KMS-11 (cell line): ENCODE data around the gene RDH12.

Experiments used
- H2AFZ ChIP-seq: fragments of 200-600 bp; sonication (generic); 2 replicates; pipeline ENCODE4 v1.6.1; 2016; ENCODE audit warnings: antibody characterized with exemption, mixed run types, low read depth
- H3K27ac ChIP-seq: fragments of 200-600 bp; sonication (generic); 2 replicates; pipeline ENCODE4 v1.6.1; 2016; ENCODE audit warnings: mild to moderate bottlenecking, mixed run types
- H3K27me3 ChIP-seq: fragments of 200-600 bp; sonication (generic); 2 replicates; pipeline ENCODE4 v1.6.1; 2017; ENCODE audit warnings: mild to moderate bottlenecking, low read depth, mixed run types, moderate library complexity; ENCODE audit not compliant: insufficient read depth
- H3K36me3 ChIP-seq: fragments of 200-600 bp; sonication (generic); 2 replicates; pipeline ENCODE4 v1.6.1; 2017; ENCODE audit warnings: mild to moderate bottlenecking, mixed run types; ENCODE audit not compliant: insufficient read depth
- H3K4me1 ChIP-seq: fragments of 200-600 bp; sonication (generic); 2 replicates; pipeline ENCODE4 v1.6.1; 2016; ENCODE audit warnings: mild to moderate bottlenecking, low read depth, mixed run types; ENCODE audit not compliant: poor library complexity, severe bottlenecking
- H3K4me2 ChIP-seq: fragments of 200-600 bp; sonication (generic); 2 replicates; pipeline ENCODE4 v1.7.0; 2016; ENCODE audit warnings: mild to moderate bottlenecking, mixed run types
- H3K4me3 ChIP-seq: fragments of 200-600 bp; sonication (generic); IDR thresholded peaks from 2 replicates; pipeline ENCODE4 v1.6.1; 2017; ENCODE audit warnings: low read depth, low read length, mixed read lengths; ENCODE audit not compliant: insufficient read depth
- H3K79me2 ChIP-seq: fragments of 200-600 bp; sonication (generic); 2 replicates; pipeline ENCODE4 v1.6.1; 2016; ENCODE audit warnings: low read depth, mixed run types; ENCODE audit not compliant: insufficient read depth
- H3K9ac ChIP-seq: fragments of 200-600 bp; sonication (generic); 2 replicates; pipeline ENCODE4 v1.6.1; 2016; ENCODE audit warnings: mild to moderate bottlenecking, mixed run types
- H4K20me1 ChIP-seq: fragments of 200-600 bp; sonication (generic); 2 replicates; pipeline ENCODE4 v1.6.1; 2016; ENCODE audit warnings: mild to moderate bottlenecking, mixed run types; ENCODE audit not compliant: insufficient read depth
- TF ChIP-seq, protein P1 (sequence below): fragments of 200-600 bp; sonication (generic); conservative IDR thresholded peaks from 2 replicates; pipeline ENCODE4 v1.6.1; 2017; ENCODE audit warnings: low read depth, mild to moderate bottlenecking, antibody characterized with exemption, low read length, moderate library complexity, mixed read lengths

RDH12 gene

GRCh38 chr14:67729072-67729885 is 27.6 kb downstream of the RDH12 start:
- no peaks in the 10 kb centered on the region for H3K36me3 ChIP-seq
- TF ChIP-seq, protein P1, sequence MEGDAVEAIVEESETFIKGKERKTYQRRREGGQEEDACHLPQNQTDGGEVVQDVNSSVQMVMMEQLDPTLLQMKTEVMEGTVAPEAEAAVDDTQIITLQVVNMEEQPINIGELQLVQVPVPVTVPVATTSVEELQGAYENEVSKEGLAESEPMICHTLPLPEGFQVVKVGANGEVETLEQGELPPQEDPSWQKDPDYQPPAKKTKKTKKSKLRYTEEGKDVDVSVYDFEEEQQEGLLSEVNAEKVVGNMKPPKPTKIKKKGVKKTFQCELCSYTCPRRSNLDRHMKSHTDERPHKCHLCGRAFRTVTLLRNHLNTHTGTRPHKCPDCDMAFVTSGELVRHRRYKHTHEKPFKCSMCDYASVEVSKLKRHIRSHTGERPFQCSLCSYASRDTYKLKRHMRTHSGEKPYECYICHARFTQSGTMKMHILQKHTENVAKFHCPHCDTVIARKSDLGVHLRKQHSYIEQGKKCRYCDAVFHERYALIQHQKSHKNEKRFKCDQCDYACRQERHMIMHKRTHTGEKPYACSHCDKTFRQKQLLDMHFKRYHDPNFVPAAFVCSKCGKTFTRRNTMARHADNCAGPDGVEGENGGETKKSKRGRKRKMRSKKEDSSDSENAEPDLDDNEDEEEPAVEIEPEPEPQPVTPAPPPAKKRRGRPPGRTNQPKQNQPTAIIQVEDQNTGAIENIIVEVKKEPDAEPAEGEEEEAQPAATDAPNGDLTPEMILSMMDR, result no peak
- H3K79me2 ChIP-seq, result no peaks in the 10 kb centered on the region
- no peak overlapping the region for H2AFZ ChIP-seq
- H3K4me3 ChIP-seq, result no peak overlapping the region
- H3K27me3 ChIP-seq, result no peaks in the 10 kb centered on the region
- no peaks in the 10 kb centered on the region for H3K4me1 ChIP-seq
- no peak overlapping the region for H3K9ac ChIP-seq
- no peak overlapping the region for H3K27ac ChIP-seq
- H4K20me1 ChIP-seq, result no peaks in the 10 kb centered on the region
- no peak overlapping the region for H3K4me2 ChIP-seq

DNA sequence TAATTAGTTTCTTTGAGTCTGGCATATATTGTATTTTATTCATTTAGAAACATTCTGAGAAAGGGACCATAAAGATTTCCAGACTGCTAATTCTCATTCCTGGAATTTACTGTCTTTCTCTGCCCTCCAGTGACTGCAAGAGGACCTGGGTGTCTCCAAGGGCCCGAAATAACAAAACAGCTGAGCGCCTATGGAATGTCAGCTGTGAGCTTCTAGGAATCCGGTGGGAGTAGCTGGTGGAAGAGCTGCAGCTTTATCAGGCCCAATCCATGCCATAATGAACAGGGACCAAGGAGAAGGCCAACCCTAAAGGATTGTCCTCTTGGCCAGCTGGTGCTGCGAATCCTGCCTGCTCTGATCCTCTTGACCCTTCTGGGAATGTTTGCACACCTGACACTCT is 31.9 kb downstream of the RDH12 start:
- Histone ChIP-seq H3K27me3 (no peaks in the 10 kb centered on the region), H3K4me1 (no peaks in the 10 kb centered on the region), H3K4me2 (no peak overlapping the region), H2AFZ (no peak overlapping the region), H3K79me2 (no peaks in the 10 kb centered on the region), H3K9ac (no peak overlapping the region), H3K4me3 (no peak overlapping the region), H3K36me3 (no peaks in the 10 kb centered on the region), H4K20me1 (no peaks in the 10 kb centered on the region), H3K27ac (no peak overlapping the region)
- TF ChIP-seq, protein P1, result no peak

DNA sequence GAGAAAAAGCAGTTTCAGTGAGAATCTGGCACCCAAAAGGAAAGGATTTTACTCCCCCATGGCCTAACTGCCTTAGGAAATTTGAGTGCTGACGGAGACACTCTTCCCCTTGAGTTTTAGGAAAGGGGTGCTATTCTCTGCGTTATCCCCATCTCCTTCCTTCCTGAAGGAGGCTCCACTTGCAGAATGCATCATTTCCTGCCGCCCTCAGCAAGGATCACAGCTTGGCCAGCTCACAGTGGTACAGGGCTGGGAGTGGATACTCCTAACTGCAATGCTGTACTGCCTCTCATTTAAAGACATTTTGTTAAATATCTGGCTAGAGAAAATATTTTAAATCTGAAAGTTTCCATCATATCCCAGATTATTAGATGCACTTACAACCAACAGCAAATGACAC is 33.0 kb downstream of the RDH12 start:
- no peaks in the 10 kb centered on the region for H3K36me3 ChIP-seq
- H3K4me2 ChIP-seq, result no peak overlapping the region
- no peaks in the 10 kb centered on the region for H3K79me2 ChIP-seq
- H2AFZ ChIP-seq, result no peak overlapping the region
- no peak overlapping the region for H3K27ac ChIP-seq
- H3K9ac ChIP-seq, result no peak overlapping the region
- TF ChIP-seq, protein P1, result no peak
- no peaks in the 10 kb centered on the region for H3K27me3 ChIP-seq
- no peaks in the 10 kb centered on the region for H4K20me1 ChIP-seq
- H3K4me3 ChIP-seq, result no peak overlapping the region
- no peaks in the 10 kb centered on the region for H3K4me1 ChIP-seq

- H3K4me1 ChIP-seq, result no peaks in the 10 kb centered on the region
These were observed 33.9 kb downstream of the RDH12 start for GRCh38 chr14:67735336-67736147.

More at GRCh38 chr14:67735336-67736147, 33.9 kb downstream of the RDH12 start:
- TF ChIP-seq, protein P1, result no peak
- Histone ChIP-seq H3K79me2 (no peaks in the 10 kb centered on the region), H3K27ac (no peak overlapping the region), H2AFZ (no peak overlapping the region), H3K9ac (no peak overlapping the region), H3K4me3 (no peak overlapping the region), H3K36me3 (no peaks in the 10 kb centered on the region), H3K27me3 (no peaks in the 10 kb centered on the region), H3K4me2 (no peak overlapping the region), H4K20me1 (no peaks in the 10 kb centered on the region)
